ENCODE results near the gene GNG12.

- no peak for TF ChIP-seq POLR2A (IDR thresholded peaks at IDR 0.05)
- no peak for TF ChIP-seq CTCF (IDR thresholded peaks at IDR 0.05 in 4 of 5, conservative IDR thresholded peaks at IDR 0.05 in 1 of 5)
Observed at GRCh38 chr1:67732750-67733151, 100.5 kb downstream of the GNG12 start.
